Ishikawa (cell line): Measurements from ENCODE around the gene PARP1.

ENCODE experiments used
- CEBPB ChIP-seq: IDR thresholded peaks from 2 replicates; pipeline ENCODE4 v1.6.1; 2012
- CREB1 ChIP-seq: IDR thresholded peaks from 2 replicates; pipeline ENCODE4 v1.6.1; 2012; ENCODE audit warnings: low read depth
- EGR1 ChIP-seq: IDR thresholded peaks from 2 replicates; pipeline ENCODE4 v1.6.1; 2012
- EP300 ChIP-seq: IDR thresholded peaks from 2 replicates; pipeline ENCODE4 v1.6.1; 2012; ENCODE audit warnings: borderline replicate concordance
- FOXM1 ChIP-seq: IDR thresholded peaks from 2 replicates; pipeline ENCODE4 v1.6.1; 2012; ENCODE audit warnings: low read depth, borderline replicate concordance
- MAX ChIP-seq: IDR thresholded peaks from 2 replicates; pipeline ENCODE4 v1.6.1; 2012
- NFIC ChIP-seq: IDR thresholded peaks from 2 replicates; pipeline ENCODE4 v1.6.1; 2012
- RAD21 ChIP-seq: IDR thresholded peaks from 2 replicates; pipeline ENCODE4 v1.6.1; 2012; ENCODE audit warnings: low read depth
- REST ChIP-seq: IDR thresholded peaks from 2 replicates; pipeline ENCODE4 v1.6.1; 2012; ENCODE audit warnings: low read depth, mild to moderate bottlenecking
- TAF1 ChIP-seq: IDR thresholded peaks from 2 replicates; pipeline ENCODE4 v1.6.1; 2012; ENCODE audit warnings: low read depth, mild to moderate bottlenecking
- TCF12 ChIP-seq: IDR thresholded peaks from 2 replicates; pipeline ENCODE4 v1.6.1; 2012; ENCODE audit warnings: low read depth
- TEAD4 ChIP-seq: IDR thresholded peaks from 2 replicates; pipeline ENCODE4 v1.6.1; 2012
- USF1 ChIP-seq: IDR thresholded peaks from 2 replicates; pipeline ENCODE4 v1.6.1; 2012
- YY1 ChIP-seq: IDR thresholded peaks from 2 replicates; pipeline ENCODE4 v1.6.1; 2012; ENCODE audit warnings: low read depth
- ZBTB7A ChIP-seq: IDR thresholded peaks from 2 replicates; pipeline ENCODE4 v1.6.1; 2012; ENCODE audit warnings: low read depth

The PARP1 gene

GRCh38 chr1:226405411-226405988, 2.4 kb downstream of the PARP1 start:
- TF ChIP-seq CEBPB, result no peak
- no peak for TF ChIP-seq USF1
- TF ChIP-seq TCF12, result no peak
- TF ChIP-seq EGR1, result no peak
- no peak for TF ChIP-seq RAD21

GRCh38 chr1:226404904-226405222, 3.0 kb downstream of the PARP1 start:
- TF ChIP-seq TEAD4 (no peak), EGR1 (no peak), FOXM1 (no peak), CREB1 (no peak), TCF12 (no peak), NFIC (no peak)

GRCh38 chr1:226404063-226404903, 3.6 kb downstream of the PARP1 start:
- no peak for TF ChIP-seq RAD21
- no peak for TF ChIP-seq TEAD4
- TF ChIP-seq TCF12, result no peak
- TF ChIP-seq REST, result no peak
- TF ChIP-seq FOXM1, result no peak
- TF ChIP-seq YY1, result no peak
- TF ChIP-seq NFIC, result no peak
- TF ChIP-seq EP300, result no peak
- no peak for TF ChIP-seq TAF1
- no peak for TF ChIP-seq USF1
- no peak for TF ChIP-seq MAX
- TF ChIP-seq CREB1, result no peak
- no peak for TF ChIP-seq EGR1

GRCh38 chr1:226403201-226404034, 4.5 kb downstream of the PARP1 start:
- TF ChIP-seq RAD21 (0 out of 2 replicates have a peak, but pooled peaks have one; percentile 3), USF1 (no peak), TEAD4 (no peak), REST (no peak), ZBTB7A (no peak)

GRCh38 chr1:226402739-226403165, 5.1 kb downstream of the PARP1 start:
- no peak for TF ChIP-seq MAX
- TF ChIP-seq EGR1, result no peak
- TF ChIP-seq EP300, result no peak
- TF ChIP-seq ZBTB7A, result no peak
